Calu3 (cell line): ENCODE measurements around the gene DSCAML1. TPM values are rescaled to one million over a fixed set of nuclear protein-coding genes. Genes with fewer than 3 reads are reported as not detected.

ENCODE experiments used
- BruUV-seq: library from RNA; stranded (reverse); fragments of 400-500 nt; replicated peaks from 2 replicates; lab custom pipeline; 2021; lab: Mats Ljungman, UMichigan
- CTCF ChIA-PET: fragments of 300-600 bp; sonication (Branson Sonifier 250); formaldehyde crosslinking; loops from one replicate; lab custom pipeline; 2022; ENCODE audit warnings: antibody characterized with exemption; lab: Charles Lee
- DNase-seq: peaks from one replicate; pipeline ENCODE4 v3.0.0; 2022
- H3K27ac Mint-ChIP-seq: one replicate; pipeline ENCODE4 v1.8.0; 2022; ENCODE audit warnings: mixed read lengths; ENCODE audit not compliant: unreplicated experiment
- H3K27me3 Mint-ChIP-seq: one replicate; pipeline ENCODE4 v1.8.0; 2022; ENCODE audit warnings: mixed read lengths; ENCODE audit not compliant: unreplicated experiment
- H3K36me3 Mint-ChIP-seq: one replicate; pipeline ENCODE4 v1.8.0; 2022; ENCODE audit warnings: mild to moderate bottlenecking, moderate library complexity, mixed read lengths; ENCODE audit not compliant: insufficient read depth, unreplicated experiment
- H3K4me1 Mint-ChIP-seq: one replicate; pipeline ENCODE4 v1.8.0; 2022; ENCODE audit warnings: mild to moderate bottlenecking, low read depth, mixed read lengths; ENCODE audit not compliant: unreplicated experiment
- H3K4me3 Mint-ChIP-seq: one replicate; pipeline ENCODE4 v1.8.0; 2022; ENCODE audit warnings: mild to moderate bottlenecking, low read depth, moderate library complexity, mixed read lengths; ENCODE audit not compliant: unreplicated experiment
- H3K9me3 Mint-ChIP-seq: one replicate; pipeline ENCODE4 v1.8.0; 2022; ENCODE audit warnings: low read depth, mixed read lengths; ENCODE audit not compliant: unreplicated experiment
- intact Hi-C: fragments of 100-400 bp; cut with micrococcal nuclease; formaldehyde crosslinking; loops from one replicate; pipeline ENCODE4 v1.10.0; 2022; ENCODE audit not compliant: unreplicated experiment
- total RNA-seq: library from RNA; stranded (reverse); gene quantifications from 2 replicates; pipeline ENCODE4 v1.2.3, GENCODE V29; 2022
- TF ChIP-seq, protein P1 (sequence below): fragments of 200-600 bp; IDR thresholded peaks from one replicate; pipeline ENCODE4 v1.8.0; 2022; ENCODE audit warnings: antibody characterized with exemption; ENCODE audit not compliant: unreplicated experiment

Gene DSCAML1
- total RNA-seq, 1 experiment from 2014 or later, result 0.07 TPM

DNA sequence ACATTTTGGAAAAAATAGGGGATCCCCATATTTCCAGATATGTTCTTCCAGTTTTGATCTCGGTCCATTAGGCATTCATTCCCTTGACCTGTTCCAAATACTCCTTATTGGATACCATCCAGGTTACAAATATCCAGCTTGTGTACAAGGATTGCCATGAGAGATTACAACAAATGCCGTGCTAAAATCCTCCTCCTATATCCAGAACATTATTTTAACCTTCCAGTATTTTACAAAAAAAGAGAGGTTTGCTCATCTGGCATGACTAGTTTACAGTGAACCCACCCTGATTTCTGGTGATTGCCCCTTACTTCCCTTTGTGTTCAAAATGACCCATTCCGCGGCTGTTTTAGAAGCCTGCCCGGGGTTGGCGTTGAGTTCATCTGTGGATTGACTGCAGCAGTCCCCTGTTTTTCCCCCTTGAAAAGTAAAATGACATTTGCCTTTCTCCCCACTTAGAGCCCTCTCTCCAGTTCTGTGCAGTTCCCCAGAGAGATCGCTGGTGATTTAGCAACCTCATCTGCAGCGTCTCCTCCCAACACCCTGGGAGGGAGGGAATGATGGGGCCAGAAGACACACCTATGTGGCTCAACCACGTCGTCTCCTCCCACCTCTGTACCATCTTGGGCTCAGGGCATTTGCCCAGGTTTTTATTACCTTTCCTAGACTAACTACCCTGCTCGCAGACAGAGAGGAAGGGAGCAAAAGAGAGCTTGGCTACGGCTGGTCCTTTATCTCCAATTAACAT lies 73.6 kb downstream of the DSCAML1 start:
- no peaks in the 10 kb centered on the region for H3K36me3 Mint-ChIP-seq
- H3K27ac Mint-ChIP-seq, result no peak overlapping the region
- CTCF ChIA-PET, result no interaction called here
- H3K27me3 Mint-ChIP-seq, result peaks cover 27% of the 10 kb centered on the region
- TF ChIP-seq, protein P1, sequence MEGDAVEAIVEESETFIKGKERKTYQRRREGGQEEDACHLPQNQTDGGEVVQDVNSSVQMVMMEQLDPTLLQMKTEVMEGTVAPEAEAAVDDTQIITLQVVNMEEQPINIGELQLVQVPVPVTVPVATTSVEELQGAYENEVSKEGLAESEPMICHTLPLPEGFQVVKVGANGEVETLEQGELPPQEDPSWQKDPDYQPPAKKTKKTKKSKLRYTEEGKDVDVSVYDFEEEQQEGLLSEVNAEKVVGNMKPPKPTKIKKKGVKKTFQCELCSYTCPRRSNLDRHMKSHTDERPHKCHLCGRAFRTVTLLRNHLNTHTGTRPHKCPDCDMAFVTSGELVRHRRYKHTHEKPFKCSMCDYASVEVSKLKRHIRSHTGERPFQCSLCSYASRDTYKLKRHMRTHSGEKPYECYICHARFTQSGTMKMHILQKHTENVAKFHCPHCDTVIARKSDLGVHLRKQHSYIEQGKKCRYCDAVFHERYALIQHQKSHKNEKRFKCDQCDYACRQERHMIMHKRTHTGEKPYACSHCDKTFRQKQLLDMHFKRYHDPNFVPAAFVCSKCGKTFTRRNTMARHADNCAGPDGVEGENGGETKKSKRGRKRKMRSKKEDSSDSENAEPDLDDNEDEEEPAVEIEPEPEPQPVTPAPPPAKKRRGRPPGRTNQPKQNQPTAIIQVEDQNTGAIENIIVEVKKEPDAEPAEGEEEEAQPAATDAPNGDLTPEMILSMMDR, result no peak
- intact Hi-C loops, result no loop called here
- no peaks in the 10 kb centered on the region for H3K9me3 Mint-ChIP-seq
- BruUV-seq, result no TSS peak
- no peak for DNase-seq
- H3K4me3 Mint-ChIP-seq, result no peak overlapping the region
- H3K4me1 Mint-ChIP-seq, result peaks cover 6% of the 10 kb centered on the region

DNA sequence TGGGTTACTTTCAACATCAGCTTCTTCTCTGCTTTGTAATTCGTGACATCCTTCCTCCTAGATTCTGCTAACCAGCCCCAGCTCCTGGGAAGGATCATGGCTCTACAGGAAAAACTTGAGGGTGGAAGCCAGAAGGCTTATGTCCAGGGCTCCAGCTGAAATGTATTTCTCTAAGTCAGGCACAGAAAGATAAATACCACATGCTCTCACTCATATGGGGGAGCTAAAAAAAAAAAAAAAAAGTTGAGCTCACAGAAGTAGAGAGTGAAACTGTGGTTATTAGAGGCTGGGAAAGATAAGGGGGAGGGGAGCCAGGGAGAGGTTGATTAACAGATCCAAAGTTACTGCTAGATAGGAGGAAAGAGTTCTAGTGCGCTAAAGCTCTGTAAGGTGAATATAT lies 74.9 kb downstream of the DSCAML1 start:
- DNase-seq, result no peak
- intact Hi-C loops, result no loop called here
- Mint-ChIP-seq H3K9me3 (no peaks in the 10 kb centered on the region), H3K27ac (no peak overlapping the region), H3K27me3 (peaks cover 17% of the 10 kb centered on the region), H3K36me3 (no peaks in the 10 kb centered on the region), H3K4me3 (no peak overlapping the region), H3K4me1 (peaks cover 7% of the 10 kb centered on the region)
- CTCF ChIA-PET, result interaction anchor here (0.5 kb wide), 1 partner anchor 12 kb away, joined by 5 read pairs; no protein-coding TSS in a partner anchor
- no TSS peak for BruUV-seq
- TF ChIP-seq, protein P1, result no peak

DNA sequence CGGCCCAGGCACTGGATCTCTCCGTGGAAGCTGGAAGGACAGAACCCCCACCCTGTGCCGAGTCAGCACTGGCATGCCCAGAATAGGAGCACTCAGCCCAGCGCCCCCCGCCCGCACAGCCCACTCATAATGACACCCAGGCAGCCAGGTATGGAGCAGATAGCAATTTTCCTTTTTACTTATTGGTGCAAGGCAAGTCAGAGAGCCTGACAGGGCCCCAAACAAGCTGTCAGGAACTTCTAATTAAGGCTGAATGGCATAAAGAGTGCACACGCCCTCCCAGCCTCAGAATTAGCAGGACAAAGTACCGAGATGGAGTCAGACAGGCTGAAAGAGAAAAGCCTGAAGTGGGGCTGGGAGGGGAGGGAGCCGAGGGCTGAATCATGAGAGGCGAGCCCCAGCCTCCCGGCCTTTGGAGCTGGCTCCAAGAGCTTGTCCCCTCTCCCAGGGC lies 76.9 kb downstream of the DSCAML1 start:
- Mint-ChIP-seq H3K27me3 (no peaks in the 10 kb centered on the region), H3K4me3 (no peak overlapping the region), H3K4me1 (peaks cover 7% of the 10 kb centered on the region), H3K36me3 (no peaks in the 10 kb centered on the region), H3K9me3 (no peaks in the 10 kb centered on the region), H3K27ac (no peak overlapping the region)
- CTCF ChIA-PET, result no interaction called here
- BruUV-seq, result no TSS peak
- intact Hi-C loops, result no loop called here
- DNase-seq, result no peak
- TF ChIP-seq, protein P1, result no peak

DNA sequence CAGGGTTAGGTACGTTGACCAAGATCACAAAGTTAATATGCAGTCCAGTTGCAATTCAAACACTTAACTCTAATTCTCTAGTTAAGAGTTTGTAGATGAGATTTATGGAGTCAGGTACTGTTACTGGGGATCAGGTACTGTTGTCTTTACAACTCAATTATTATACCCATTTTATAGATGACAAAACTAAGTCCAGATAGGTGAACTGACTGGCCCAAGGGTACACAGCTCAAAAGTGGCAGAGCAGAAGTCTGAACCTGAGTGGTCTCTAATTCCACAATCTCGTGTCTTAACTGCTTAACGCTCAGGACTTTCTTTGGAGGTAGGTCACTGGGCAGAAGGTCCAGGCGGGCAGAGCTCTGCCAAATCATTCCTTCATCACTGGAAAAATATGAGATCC lies 77.5 kb downstream of the DSCAML1 start:
- Mint-ChIP-seq H3K4me1 (peaks cover 7% of the 10 kb centered on the region), H3K27me3 (no peaks in the 10 kb centered on the region)

More for the DNA sequence above, 77.5 kb downstream of the DSCAML1 start:
- DNase-seq, result no peak
- CTCF ChIA-PET, result no interaction called here
- H3K36me3 Mint-ChIP-seq, result no peaks in the 10 kb centered on the region
- TF ChIP-seq, protein P1, result no peak
- H3K4me3 Mint-ChIP-seq, result no peak overlapping the region
- intact Hi-C loops, result no loop called here
- H3K27ac Mint-ChIP-seq, result no peak overlapping the region
- no TSS peak for BruUV-seq
- H3K9me3 Mint-ChIP-seq, result no peaks in the 10 kb centered on the region
